Measurements from ENCODE around the gene EPHA1.
A peak's percentile ranks its signal among the peaks of the same experiment; 100 is the strongest.

The EPHA1 gene

GRCh38 chr7:143388051-143388450, 20.6 kb downstream of the EPHA1 start:
- no peak for DNase-seq

GRCh38 chr7:143387156-143387975, 21.3 kb downstream of the EPHA1 start:
- DNase-seq: no peak

- DNase-seq: peak; percentile 81
These were observed 22.5 kb downstream of the EPHA1 start for GRCh38 chr7:143385891-143386781.

- peak; percentile 74 for DNase-seq
These were observed 23.7 kb downstream of the EPHA1 start for GRCh38 chr7:143384661-143385631.

GRCh38 chr7:143384148-143384547, 24.5 kb downstream of the EPHA1 start:
- DNase-seq: peak; percentile 21

GRCh38 chr7:143383642-143383957, 25.1 kb downstream of the EPHA1 start:
- DNase-seq: no peak

- no peak for DNase-seq
These were observed 25.6 kb downstream of the EPHA1 start for GRCh38 chr7:143382791-143383641.

GRCh38 chr7:143382126-143382790, 26.4 kb downstream of the EPHA1 start:
- no peak for DNase-seq

GRCh38 chr7:143381427-143382125, 27.1 kb downstream of the EPHA1 start:
- no peak for DNase-seq

GRCh38 chr7:143380646-143381426, 27.8 kb downstream of the EPHA1 start, which contains the start of gene ZYX:
Gene ZYX, plus strand, starts transcription at chr7:143381345. Its CDS starts 227 bp downstream, at chr7:143381572.
- peak; percentile 86 for DNase-seq

- DNase-seq: peak; percentile 90
These were observed 28.4 kb downstream of the EPHA1 start for GRCh38 chr7:143380260-143380645.

GRCh38 chr7:143379611-143380259, 28.9 kb downstream of the EPHA1 start:
- no peak for DNase-seq

- peak; percentile 41 for DNase-seq
These were observed 32.3 kb downstream of the EPHA1 start for GRCh38 chr7:143376396-143376795.

GRCh38 chr7:143375298-143376034, 33.2 kb downstream of the EPHA1 start:
- peak; percentile 92 for DNase-seq

- DNase-seq: peak; percentile 56
These were observed 34.1 kb downstream of the EPHA1 start for GRCh38 chr7:143374561-143374960.

GRCh38 chr7:143373255-143373794, 35.3 kb downstream of the EPHA1 start:
- no peak for DNase-seq

GRCh38 chr7:143372070-143372469, 36.6 kb downstream of the EPHA1 start:
- DNase-seq: peak; percentile 83

Measured in MV-4-11 (cell line).